ENCODE results near the gene DCAKD. TPM values are rescaled to one million over a fixed set of nuclear protein-coding genes. Genes with fewer than 3 reads are reported as not detected.

Gene DCAKD
- total and polyA plus RNA-seq, 2 experiments from 2014 or later = 29.9 to 47.4 TPM

DNA sequence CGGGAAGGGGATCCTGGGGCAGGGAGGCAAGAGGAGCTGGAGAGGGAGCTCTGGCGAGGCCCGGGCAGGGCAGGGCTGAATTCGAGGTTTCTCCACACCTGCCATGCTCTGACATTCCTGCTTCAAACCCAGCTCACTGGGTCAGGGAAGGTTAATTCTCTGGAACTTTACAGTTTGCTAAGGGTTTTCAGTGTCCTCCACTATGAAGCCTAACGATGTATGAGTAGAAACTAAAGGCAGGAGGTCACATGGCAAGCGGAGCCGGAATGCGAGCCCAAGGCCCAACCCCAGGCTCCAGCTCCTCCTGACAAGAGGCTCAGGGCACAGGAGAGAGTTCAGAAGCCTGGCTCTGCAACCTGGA is 29.2 kb downstream of the DCAKD start:
- Histone ChIP-seq H3K4me2 (peak overlapping the region; percentile 97), H3K27ac (peak overlapping the region; percentile 73), H2AFZ (no peak overlapping the region), H3K4me1 (ENCODE audit: insufficient read depth) (peaks cover 31% of the 10 kb centered on the region), H3K36me3 (replicated peaks; ENCODE audit: insufficient read depth, low read depth) (no peaks in the 10 kb centered on the region), H3K4me3 (no peak overlapping the region), H3K27me3 (peaks cover 4% of the 10 kb centered on the region), H3K79me2 (no peaks in the 10 kb centered on the region), H4K20me1 (ENCODE audit: insufficient read depth, poor library complexity, severe bottlenecking) (no peaks in the 10 kb centered on the region), H3K9me3 (ENCODE audit: low read depth) (no peaks in the 10 kb centered on the region), H3K9me2 (replicated peaks; ENCODE audit: insufficient read depth) (no peaks in the 10 kb centered on the region)
- no peak for DNase-seq (ENCODE audit: low spot score)
- WGBS (ENCODE audit: low lambda C conversion rate, missing lambda C conversion rate) = 63% methylated on average over 8 of the region's 8 CpGs
- TF ChIP-seq, protein P1, sequence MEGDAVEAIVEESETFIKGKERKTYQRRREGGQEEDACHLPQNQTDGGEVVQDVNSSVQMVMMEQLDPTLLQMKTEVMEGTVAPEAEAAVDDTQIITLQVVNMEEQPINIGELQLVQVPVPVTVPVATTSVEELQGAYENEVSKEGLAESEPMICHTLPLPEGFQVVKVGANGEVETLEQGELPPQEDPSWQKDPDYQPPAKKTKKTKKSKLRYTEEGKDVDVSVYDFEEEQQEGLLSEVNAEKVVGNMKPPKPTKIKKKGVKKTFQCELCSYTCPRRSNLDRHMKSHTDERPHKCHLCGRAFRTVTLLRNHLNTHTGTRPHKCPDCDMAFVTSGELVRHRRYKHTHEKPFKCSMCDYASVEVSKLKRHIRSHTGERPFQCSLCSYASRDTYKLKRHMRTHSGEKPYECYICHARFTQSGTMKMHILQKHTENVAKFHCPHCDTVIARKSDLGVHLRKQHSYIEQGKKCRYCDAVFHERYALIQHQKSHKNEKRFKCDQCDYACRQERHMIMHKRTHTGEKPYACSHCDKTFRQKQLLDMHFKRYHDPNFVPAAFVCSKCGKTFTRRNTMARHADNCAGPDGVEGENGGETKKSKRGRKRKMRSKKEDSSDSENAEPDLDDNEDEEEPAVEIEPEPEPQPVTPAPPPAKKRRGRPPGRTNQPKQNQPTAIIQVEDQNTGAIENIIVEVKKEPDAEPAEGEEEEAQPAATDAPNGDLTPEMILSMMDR (IDR thresholded peaks at IDR 0.05; ENCODE audit: poor library complexity) = no peak
- TF ChIP-seq EZH2 (IDR thresholded peaks at IDR 0.05; ENCODE audit: borderline replicate concordance) = no peak

DNA sequence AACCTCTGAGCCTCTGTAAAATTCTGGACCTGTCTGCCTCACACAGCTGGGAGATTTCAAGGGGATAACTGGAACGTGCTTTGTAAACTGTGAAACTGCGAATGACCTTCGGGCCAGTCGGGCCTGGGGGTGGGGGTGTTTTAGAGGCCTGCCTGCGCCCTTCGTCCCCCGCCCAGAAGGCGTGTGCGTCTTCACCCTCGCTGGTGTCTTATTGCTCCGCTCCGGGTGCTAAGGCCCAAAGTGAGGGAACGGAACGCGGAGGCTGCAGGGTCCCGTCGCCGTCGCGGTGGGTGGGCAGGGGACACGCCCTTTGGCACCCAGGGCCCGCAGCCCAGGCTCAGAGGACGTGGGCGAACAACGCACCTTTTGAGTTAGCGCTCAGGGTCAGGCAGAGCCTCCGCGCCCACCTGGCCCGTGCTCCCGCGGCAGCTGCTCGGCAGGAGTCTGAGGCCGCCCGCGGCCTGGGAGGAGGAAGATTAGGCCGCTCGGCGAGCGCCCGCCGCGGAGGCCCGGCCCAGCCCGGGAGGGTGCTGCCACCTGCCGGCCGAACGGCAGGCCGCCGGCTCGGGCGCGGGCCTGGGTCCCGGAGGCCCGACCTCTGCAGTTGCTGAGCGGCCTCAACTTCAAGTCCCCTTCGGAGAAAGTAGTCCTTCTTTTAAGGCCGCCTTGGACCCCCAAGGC is 29.7 kb downstream of the DCAKD start:
- H3K79me2 ChIP-seq = no peaks in the 10 kb centered on the region
- WGBS (ENCODE audit: low lambda C conversion rate, missing lambda C conversion rate) = 4% methylated on average over 55 of the region's 57 CpGs
- H3K36me3 ChIP-seq (replicated peaks; ENCODE audit: insufficient read depth, low read depth) = no peaks in the 10 kb centered on the region
- peaks cover 4% of the 10 kb centered on the region for H3K27me3 ChIP-seq
- peak; percentile 89 for DNase-seq (ENCODE audit: low spot score)
- peaks cover 31% of the 10 kb centered on the region for H3K4me1 ChIP-seq (ENCODE audit: insufficient read depth)
- H3K27ac ChIP-seq = peak overlapping the region; percentile 73
- no peaks in the 10 kb centered on the region for H3K9me2 ChIP-seq (replicated peaks; ENCODE audit: insufficient read depth)
- TF ChIP-seq EZH2phosphoT487 (IDR thresholded peaks at IDR 0.05; ENCODE audit: low read depth, severe bottlenecking, unreplicated experiment) = no peak
- TF ChIP-seq, protein P1 (IDR thresholded peaks at IDR 0.05; ENCODE audit: poor library complexity) = peak; percentile 86
- peak overlapping the region; percentile 24 for H3K4me3 ChIP-seq
- H2AFZ ChIP-seq = peak overlapping the region; percentile 73
- H4K20me1 ChIP-seq (ENCODE audit: insufficient read depth, poor library complexity, severe bottlenecking) = no peaks in the 10 kb centered on the region
- peak overlapping the region; percentile 97 for H3K4me2 ChIP-seq
- no peaks in the 10 kb centered on the region for H3K9me3 ChIP-seq (ENCODE audit: low read depth)

DNA sequence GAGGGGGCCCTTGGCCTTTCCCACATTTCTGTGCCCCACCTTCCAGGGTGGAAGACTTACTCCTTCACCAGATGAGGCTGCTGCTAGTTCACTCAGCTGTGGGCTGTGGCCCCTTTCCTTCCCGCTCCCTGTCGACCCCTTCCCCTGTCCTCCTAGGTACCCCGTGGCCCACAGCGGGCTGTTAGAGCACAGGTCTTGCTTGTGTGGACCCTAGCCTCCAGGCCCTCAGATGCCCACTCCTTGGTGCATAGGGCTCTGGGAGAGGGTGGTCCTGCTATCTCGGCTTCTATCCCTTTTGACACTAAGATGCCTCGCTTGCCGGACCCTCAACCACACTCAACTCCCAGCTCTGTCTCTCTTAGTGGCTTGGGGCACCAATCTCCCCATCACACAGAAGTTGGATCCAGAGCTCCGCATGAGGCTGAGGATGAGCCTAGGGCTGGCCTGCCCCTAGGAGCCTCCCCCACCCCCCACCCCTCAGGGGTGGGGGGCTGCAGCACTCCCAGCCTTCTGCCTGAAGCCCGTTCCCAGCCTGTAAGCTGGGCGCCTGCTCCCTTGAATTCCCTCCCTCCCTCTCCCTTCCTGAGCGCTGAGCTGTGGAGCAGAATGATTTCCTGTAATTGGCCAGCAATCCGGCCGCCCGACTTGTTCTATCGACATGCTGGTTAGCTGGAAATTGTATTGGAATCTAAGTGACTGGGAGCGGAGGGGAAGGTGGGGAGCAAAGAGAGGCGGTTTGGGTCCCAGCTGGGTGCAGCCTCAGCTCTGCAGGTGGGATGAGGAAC is 30.9 kb downstream of the DCAKD start:
- H3K9me3 ChIP-seq (ENCODE audit: low read depth) = no peaks in the 10 kb centered on the region
- peaks cover 31% of the 10 kb centered on the region for H3K4me1 ChIP-seq (ENCODE audit: insufficient read depth)
- TF ChIP-seq EZH2 (IDR thresholded peaks at IDR 0.05; ENCODE audit: borderline replicate concordance) = no peak
- H3K4me2 ChIP-seq = peak overlapping the region; percentile 97
- no peaks in the 10 kb centered on the region for H3K9me2 ChIP-seq (replicated peaks; ENCODE audit: insufficient read depth)
- H3K4me3 ChIP-seq = no peak overlapping the region
- H3K27ac ChIP-seq = no peak overlapping the region
- H3K27me3 ChIP-seq = peaks cover 4% of the 10 kb centered on the region
- H3K79me2 ChIP-seq = no peaks in the 10 kb centered on the region
- no peak overlapping the region for H2AFZ ChIP-seq
- no peaks in the 10 kb centered on the region for H4K20me1 ChIP-seq (ENCODE audit: insufficient read depth, poor library complexity, severe bottlenecking)
- H3K36me3 ChIP-seq (replicated peaks; ENCODE audit: insufficient read depth, low read depth) = no peaks in the 10 kb centered on the region
- 34% methylated on average over 17 of the region's 17 CpGs for WGBS (ENCODE audit: low lambda C conversion rate, missing lambda C conversion rate)
- no peak for DNase-seq (ENCODE audit: low spot score)
